GM12891 (cell line): ENCODE data around the gene TMTC4.

Experiments used
- POLR2A ChIP-seq: IDR thresholded peaks from 2 replicates; pipeline ENCODE4 v1.6.1; 2011; ENCODE audit warnings: low read depth, low read length, control low read depth
- POLR2AphosphoS5 ChIP-seq: IDR thresholded peaks from 2 replicates; pipeline ENCODE4 v1.6.1; 2011; ENCODE audit warnings: low read depth, low read length, control low read depth
- TAF1 ChIP-seq: IDR thresholded peaks from 2 replicates; pipeline ENCODE4 v1.6.1; 2011; ENCODE audit warnings: low read depth, low read length, control low read depth

DNA sequence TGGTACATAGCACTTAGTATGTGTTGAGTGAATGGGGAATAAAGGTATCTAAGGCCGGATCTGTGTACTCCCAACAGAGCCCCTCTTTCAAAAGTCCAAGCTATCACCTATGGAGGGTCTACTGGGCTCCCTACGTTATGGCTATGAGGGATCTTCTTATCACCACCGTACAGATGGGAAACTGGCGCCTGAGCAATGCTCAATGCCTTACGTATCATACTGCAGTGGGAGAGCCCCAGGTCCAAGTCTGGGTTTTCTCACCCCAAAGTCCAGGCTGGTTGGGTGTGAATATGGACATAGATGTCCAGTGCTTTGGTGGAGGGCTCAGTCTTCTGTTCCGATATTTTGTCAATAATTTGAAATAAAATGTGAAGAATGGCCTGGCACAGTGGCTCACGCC is 72.9 kb downstream of the TMTC4 start:
- TF ChIP-seq TAF1 (no peak), POLR2A (no peak), POLR2AphosphoS5 (no peak)
